Right cardiac atrium (tissue), 5 donors: Measurements from ENCODE around the gene ZNRD2. TPM values are rescaled to one million over a fixed set of nuclear protein-coding genes. Genes with fewer than 3 reads are reported as not detected.

Source experiments
- ATAC-seq, 2 donors: fragments of 200-7000 bp; cut with Tn5 transposase; one replicate each; pipeline versions ENCODE4 v1.8.0 to v1.9.1; 2020; ENCODE audit warnings: moderate library complexity in 2 of 2, mild to moderate bottlenecking in 1 of 2
- DNase-seq, 3 donors: peaks; one replicate each; pipeline ENCODE4 v3.0.0-alpha.2; 2020
- H3K27ac ChIP-seq: one replicate; pipeline ENCODE4 v1.5.1; 2013; ENCODE audit warnings: mild to moderate bottlenecking, low read length, control low read depth, moderate library complexity
- H3K27me3 ChIP-seq: one replicate; pipeline ENCODE4 v1.6.1; 2013; ENCODE audit not compliant: control insufficient read depth, insufficient read depth
- H3K4me1 ChIP-seq: one replicate; pipeline ENCODE4 v1.6.1; 2013; ENCODE audit warnings: low read length; ENCODE audit not compliant: control insufficient read depth, insufficient read depth
- H3K4me3 ChIP-seq: one replicate; pipeline ENCODE4 v1.5.1; 2013; ENCODE audit warnings: low read length, control low read depth
- H3K9me3 ChIP-seq: one replicate; pipeline ENCODE4 v1.6.1; 2013; ENCODE audit warnings: low read length; ENCODE audit not compliant: control insufficient read depth
- WGBS: extraction: QIAGEN DNeasy Blood & Tissue Kit; methylation state at CpG from one replicate; pipeline ENCODE4 v1.1.7; 2013; 5-methylcytosine and 5-hydroxymethylcytosine counted together
- intact Hi-C, 4 donors: fragments of 100-400 bp; cut with DNase I; formaldehyde crosslinking; loops; one replicate each; pipeline versions ENCODE4 v1.11.0 to v1.14.0; 2022 to 2023
- polyA plus RNA-seq: library from polyadenylated mRNA; stranded (reverse); fragments of 200-250 nt; gene quantifications from one replicate; pipeline ENCODE4 v1.2.3, GENCODE V29; 2013
- total RNA-seq, 4 donors: library from RNA; stranded (reverse); fragmentation: NEBNext Ultra II Directional; extraction: Animal tissue kit (Norgen Biotek cat#: 25700); gene quantifications; one replicate each; pipeline ENCODE4 v1.2.1, GENCODE V29; 2021
- donor health status: healthy with polysubstance abuse.
- donor health status: DM: no; HTN: yes; CAD: no.
- donor health status: DM: no; HTN: no; CAD: no.
- donor health status: DM: no; HTN: yes; CAD: no; lungs with severe emphysema.
- donor health status: DM: yes; HTN: yes; CAD: no.

The ZNRD2 gene
- total and polyA plus RNA-seq, 5 donors, result 32.6 to 56.8 (median 35.2) TPM

DNA sequence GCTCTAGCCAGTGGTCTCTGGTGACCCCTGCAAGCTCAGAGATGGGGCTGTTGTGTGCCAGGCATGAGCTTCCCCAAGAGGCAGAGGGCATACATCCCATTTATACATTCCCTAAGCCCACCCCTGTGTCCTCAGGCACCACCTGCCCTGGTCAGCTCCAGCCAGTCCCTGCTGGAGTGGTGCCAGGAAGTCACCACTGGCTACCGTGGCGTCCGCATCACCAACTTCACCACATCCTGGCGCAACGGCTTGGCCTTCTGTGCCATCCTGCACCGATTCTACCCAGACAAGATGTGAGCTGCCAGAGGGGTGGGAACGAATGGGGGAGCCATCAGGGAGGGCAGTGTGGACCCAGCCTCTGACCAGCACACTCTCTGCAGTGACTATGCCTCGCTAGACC, 13.8 kb downstream of the ZNRD2 start:
- WGBS, result 83% methylated on average over 8 of the region's 8 CpGs
- Histone ChIP-seq H3K4me3 (no peak overlapping the region), H3K9me3 (no peaks in the 10 kb centered on the region), H3K4me1 (peaks cover 2% of the 10 kb centered on the region), H3K27ac (no peak overlapping the region), H3K27me3 (no peaks in the 10 kb centered on the region)
- ATAC-seq (no peak), DNase-seq (peak in 1 of 3 donors; percentile 49)
- intact Hi-C loops, result no loop called here

DNA sequence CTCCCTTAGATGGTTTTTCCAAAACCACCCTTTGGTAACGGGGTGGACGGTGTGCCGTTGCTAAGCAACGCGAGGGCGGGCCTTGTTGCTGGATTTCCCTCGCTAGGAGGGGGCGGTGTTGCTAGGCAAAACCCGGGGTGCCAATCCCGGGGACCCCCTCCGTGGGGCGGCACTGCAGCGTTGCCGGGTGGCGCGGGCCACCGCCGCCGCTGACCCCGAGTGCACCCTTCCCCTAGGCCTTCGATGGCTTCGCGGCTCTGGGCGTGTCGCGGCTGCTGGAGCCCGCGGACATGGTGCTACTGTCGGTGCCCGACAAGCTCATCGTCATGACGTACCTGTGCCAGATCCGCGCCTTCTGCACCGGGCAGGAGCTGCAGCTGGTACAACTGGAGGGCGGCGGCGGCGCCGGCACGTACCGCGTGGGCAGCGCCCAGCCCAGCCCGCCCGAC, 14.5 kb downstream of the ZNRD2 start:
- H3K27me3 ChIP-seq, result no peaks in the 10 kb centered on the region
- H3K4me1 ChIP-seq, result peaks cover 2% of the 10 kb centered on the region
- WGBS, result 68% methylated on average over 46 of the region's 46 CpGs
- H3K27ac ChIP-seq, result no peak overlapping the region
- no peak overlapping the region for H3K4me3 ChIP-seq
- DNase-seq (peak; percentile 28 to 71 (median 51)), ATAC-seq (no peak)
- H3K9me3 ChIP-seq, result no peaks in the 10 kb centered on the region
- intact Hi-C loops, result no loop called here

DNA sequence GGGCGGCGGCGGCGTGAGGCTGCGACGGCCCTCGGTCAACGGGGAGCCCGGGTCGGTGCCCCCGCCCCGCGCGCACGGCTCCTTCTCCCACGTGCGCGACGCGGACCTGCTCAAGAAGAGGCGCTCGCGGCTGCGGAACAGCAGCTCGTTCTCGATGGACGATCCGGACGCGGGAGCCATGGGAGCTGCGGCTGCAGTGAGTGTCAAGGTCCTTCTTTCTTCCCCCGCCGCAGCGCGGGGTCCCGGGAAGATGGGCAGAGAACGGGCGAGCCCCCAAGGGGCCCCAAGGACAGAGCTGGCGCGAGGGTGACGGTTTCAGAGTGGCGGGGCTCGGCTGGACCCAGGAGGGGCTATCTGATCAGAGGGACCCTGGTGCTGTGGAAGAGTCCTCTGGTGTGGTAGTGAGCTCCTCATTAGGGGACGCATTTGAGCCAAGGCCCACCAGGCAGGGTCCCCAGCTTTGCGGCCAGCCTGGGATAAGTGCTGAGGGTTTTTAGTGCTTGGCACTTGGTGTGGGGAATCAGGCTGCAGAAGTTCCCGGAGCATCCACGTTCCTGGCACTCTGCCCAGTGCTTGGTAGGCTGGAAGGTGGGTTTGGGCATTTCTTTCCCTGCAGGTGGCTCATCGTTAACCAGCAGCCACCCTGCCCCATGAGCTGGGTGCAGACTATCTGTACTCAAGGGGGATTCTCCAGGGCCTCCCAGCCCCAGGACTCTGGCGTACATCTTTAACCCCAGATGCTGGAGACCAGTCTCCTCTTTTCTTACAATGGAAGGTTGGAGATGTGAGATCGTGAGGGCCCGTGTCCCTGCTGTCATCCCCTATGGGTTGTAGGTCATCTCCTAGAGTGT, 15.3 kb downstream of the ZNRD2 start:
- Histone ChIP-seq H3K4me3 (no peak overlapping the region), H3K9me3 (no peaks in the 10 kb centered on the region), H3K27ac (no peak overlapping the region), H3K27me3 (no peaks in the 10 kb centered on the region), H3K4me1 (peaks cover 2% of the 10 kb centered on the region)
- ATAC-seq, result no peak
- peak in 2 of 3 donors; percentile 71 to 73 for DNase-seq
- intact Hi-C loops, result no loop called here
- 73% methylated on average over 51 of the region's 51 CpGs for WGBS

DNA sequence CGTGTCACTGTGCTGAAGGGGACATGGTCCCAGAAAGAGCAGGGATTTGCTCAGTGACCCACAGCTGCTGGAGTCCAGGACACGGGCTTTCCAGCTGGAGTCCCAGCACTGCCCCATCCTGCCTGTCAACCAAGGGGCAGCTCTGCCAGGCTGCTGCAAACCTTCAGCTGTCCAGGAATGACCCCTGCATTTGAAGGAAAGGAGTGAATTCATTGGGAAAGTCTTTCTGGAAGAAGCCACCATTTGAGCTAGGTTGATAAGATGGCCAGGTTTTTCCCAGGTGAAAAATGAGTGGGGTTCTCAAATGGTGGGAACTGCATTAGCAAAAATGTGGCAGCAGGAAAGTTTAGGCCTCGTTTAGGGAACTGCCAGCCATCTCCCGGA, 16.0 kb downstream of the ZNRD2 start:
- WGBS, result 70% methylated on average over 4 of the region's 4 CpGs
- Histone ChIP-seq H3K4me3 (no peak overlapping the region), H3K27ac (peak overlapping the region; percentile 64), H3K9me3 (no peaks in the 10 kb centered on the region), H3K4me1 (peaks cover 2% of the 10 kb centered on the region), H3K27me3 (no peaks in the 10 kb centered on the region)
- intact Hi-C loops, result no loop called here
- DNase-seq (no peak), ATAC-seq (no peak)

DNA sequence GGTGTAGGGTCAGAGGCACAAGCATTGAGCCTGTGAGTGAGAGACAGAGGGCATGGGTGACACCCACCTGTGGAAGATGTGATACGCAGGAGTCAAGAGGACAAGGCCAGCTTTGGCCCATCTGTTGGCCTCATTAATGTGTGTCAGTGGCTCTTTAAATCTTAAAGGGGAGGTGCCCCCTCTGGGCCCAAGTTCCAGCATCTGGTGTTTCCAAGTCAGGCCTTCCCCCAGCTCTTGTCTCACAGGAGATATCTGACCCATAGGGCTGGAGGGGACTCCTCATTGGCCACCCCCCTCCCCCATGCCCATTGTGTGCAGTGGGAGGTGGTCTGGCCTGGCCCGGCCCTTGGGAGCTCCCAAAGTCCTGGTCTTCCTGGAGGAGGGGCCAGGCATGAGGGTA, 16.4 kb downstream of the ZNRD2 start:
- DNase-seq (peak in 2 of 3 donors; percentile 72 to 81), ATAC-seq (peak; percentile 10 to 16)
- Histone ChIP-seq H3K4me1 (peaks cover 2% of the 10 kb centered on the region), H3K9me3 (no peaks in the 10 kb centered on the region), H3K27ac (peak overlapping the region; percentile 64), H3K4me3 (no peak overlapping the region), H3K27me3 (no peaks in the 10 kb centered on the region)
- WGBS, result 49% methylated on average over 2 of the region's 2 CpGs
- intact Hi-C loops, result no loop called here

DNA sequence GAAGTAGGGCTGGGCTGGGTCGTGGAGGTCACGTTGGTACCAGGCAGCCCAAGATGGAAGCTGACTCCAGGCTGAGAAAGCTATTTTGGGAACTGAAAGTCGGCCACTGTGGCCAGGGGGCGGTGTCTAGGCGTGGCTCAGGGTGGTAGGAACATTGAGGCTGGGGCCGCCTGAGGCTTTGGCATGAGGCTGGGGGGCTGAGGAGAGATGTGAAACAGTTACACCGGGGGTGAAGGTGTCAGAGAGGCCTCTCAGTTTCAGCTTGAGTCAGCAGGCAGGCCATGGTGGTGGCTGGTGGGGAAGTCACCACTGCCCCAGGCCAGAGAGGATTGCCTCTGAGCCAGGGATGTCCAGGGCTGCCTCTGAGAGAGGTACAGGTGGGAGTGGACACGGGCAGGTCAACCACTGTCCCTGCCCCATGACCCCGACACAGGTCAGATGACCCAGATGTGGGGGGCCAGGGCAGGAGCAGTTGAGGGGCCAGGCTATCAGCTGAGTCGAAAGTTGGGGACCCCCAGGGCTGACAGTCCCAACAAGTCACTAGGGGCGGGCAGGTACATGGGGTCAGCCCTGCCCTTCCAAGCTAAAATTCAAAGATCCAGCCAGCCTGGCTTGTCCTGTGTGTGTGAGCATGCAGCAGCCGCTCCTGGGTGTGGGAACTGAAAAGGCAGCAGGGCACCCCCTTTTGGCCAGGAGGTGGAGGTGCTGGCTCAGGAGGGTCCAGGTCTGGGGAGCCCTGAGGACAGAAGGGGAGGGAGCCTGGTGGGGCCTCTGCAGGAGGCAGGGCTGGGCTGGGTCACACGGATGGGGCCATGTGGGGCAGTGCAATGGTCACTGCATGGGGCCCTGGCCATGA, 18.1 kb downstream of the ZNRD2 start:
- H3K4me3 ChIP-seq, result no peak overlapping the region
- DNase-seq, result peak in 2 of 3 donors; percentile 82 to 85

DNA sequence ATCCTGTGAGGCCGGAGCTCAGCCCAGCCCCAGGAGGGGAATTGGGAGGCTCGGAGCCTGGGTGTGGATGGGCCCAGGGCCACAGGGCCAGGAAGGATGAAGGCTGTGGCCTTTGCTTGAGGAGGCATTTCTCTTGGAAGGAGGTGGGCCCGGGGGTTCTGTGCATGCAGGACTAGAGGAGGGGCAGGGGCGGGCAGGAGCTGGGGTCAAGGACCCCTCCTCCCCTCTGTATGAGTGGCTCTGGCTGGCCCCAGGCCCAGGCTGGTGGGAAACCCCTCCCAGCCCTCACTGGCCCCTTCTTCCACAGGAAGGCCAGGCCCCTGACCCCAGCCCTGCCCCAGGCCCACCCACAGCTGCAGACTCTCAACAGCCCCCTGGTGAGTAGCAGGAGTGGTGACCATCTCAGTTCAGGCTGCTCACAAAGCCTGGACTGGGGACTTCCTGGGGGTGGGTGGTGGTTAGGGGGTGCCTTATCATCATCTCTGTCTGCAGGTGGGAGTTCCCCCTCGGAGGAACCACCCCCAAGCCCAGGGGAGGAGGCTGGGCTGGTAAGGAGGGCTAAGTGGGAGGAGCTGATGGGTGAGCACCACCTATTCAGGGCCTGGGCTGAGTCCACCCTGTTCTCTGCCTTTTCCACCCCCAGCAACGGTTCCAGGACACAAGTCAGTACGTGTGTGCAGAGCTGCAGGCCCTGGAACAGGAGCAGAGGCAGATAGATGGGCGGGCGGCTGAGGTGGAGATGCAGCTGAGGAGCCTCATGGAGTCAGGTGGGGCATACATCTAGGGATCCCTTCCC, 19.4 kb downstream of the ZNRD2 start:
- Histone ChIP-seq H3K4me1 (peaks cover 2% of the 10 kb centered on the region), H3K27ac (no peak overlapping the region), H3K27me3 (no peaks in the 10 kb centered on the region), H3K4me3 (no peak overlapping the region), H3K9me3 (no peaks in the 10 kb centered on the region)
- peak in 1 of 3 donors; percentile 66 for DNase-seq
- 64% methylated on average over 9 of the region's 9 CpGs for WGBS
- peak in 1 of 2 donors; percentile 7 for ATAC-seq
- intact Hi-C loops, result loop anchor here in 1 of 4 donors (5.0 kb wide), 1 partner anchor 47 kb away; no protein-coding TSS in a partner anchor

More for the DNA sequence above, 18.1 kb downstream of the ZNRD2 start:
- Histone ChIP-seq H3K27me3 (no peaks in the 10 kb centered on the region), H3K9me3 (no peaks in the 10 kb centered on the region), H3K4me1 (peaks cover 2% of the 10 kb centered on the region), H3K27ac (peak overlapping the region; percentile 39)
- ATAC-seq, result peak; percentile 31 to 42
- intact Hi-C loops, result no loop called here
- WGBS, result 49% methylated on average over 13 of the region's 13 CpGs

DNA sequence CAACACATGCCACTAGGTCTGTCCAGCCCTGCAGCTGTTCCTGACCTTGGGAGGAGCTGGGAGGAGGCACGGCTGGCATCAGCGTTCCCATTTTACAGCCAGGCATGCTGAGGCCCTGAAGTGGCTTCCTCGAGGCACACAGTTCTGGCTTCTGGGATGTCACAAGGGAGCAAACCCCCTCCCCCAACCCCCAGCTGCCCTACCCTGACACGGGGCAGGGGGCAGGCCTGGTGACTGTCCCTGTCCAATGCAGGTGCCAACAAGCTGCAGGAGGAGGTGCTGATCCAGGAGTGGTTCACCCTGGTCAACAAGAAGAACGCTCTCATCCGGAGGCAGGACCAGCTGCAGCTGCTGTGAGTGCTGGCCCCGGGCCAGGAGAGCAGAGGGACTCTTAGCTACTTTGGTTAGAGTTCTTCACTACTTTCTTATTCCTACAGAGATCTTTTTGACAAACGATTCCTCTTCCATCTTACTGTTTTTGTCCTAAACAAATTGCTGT, 20.0 kb downstream of the ZNRD2 start:
- intact Hi-C loops, result loop anchor here in 1 of 4 donors (5.0 kb wide), 1 partner anchor 48 kb away; no protein-coding TSS in a partner anchor
- Histone ChIP-seq H3K27ac (no peak overlapping the region), H3K4me3 (no peak overlapping the region), H3K4me1 (peaks cover 2% of the 10 kb centered on the region), H3K9me3 (no peaks in the 10 kb centered on the region), H3K27me3 (no peaks in the 10 kb centered on the region)
- 53% methylated on average over 8 of the region's 8 CpGs for WGBS
- peak in 2 of 3 donors; percentile 77 to 80 for DNase-seq
- no peak for ATAC-seq

DNA sequence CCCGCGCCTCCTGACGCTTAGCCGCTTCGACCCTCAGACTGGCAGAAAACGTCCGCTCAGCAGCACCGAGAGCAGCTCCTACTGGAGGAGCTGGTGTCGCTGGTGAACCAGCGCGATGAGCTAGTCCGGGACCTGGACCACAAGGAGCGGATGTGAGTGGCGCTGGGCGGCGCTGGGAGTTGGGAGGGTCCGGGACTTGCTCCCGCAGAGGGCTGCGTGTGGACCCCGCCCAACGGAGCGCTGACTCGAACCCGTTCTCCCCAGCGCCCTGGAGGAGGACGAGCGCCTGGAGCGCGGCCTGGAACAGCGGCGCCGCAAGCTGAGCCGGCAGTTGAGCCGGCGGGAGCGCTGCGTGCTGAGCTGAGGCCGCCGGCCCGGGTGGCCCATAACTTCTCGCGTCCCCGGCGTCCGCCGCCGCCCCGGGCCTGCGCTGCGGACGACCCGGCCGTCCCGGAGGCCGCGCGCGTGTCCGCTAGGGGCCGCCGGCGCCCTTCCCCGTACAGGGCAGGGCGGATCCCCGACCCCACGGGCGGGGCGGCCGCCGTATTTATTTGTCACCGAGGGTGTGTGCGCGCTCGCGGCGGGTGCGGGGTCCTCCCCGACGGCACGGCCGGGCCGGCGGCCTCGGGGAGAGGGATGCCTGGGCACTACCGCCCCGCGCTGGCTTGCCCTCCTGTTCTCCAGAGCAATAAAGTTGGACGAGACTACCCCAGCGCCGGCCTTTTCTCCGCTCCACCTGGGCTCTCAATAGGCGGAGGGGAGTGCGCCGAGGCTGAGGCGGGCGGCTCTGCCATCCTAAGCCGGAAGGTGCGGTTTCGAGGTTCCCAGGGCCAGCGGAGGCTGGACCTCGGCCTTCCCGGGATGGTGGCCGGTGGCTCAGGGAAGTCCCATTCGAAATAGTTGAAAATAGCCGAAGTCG, 21.9 kb downstream of the ZNRD2 start:
- H3K9me3 ChIP-seq, result no peaks in the 10 kb centered on the region
- H3K4me1 ChIP-seq, result peaks cover 2% of the 10 kb centered on the region
- intact Hi-C loops, result loop anchor here in 1 of 4 donors (5.0 kb wide), 1 partner anchor 50 kb away; no protein-coding TSS in a partner anchor
- WGBS, result 45% methylated on average over 106 of the region's 106 CpGs
- H3K4me3 ChIP-seq, result peak overlapping the region; percentile 5
- ATAC-seq (peak; percentile 17 to 56), DNase-seq (peak; percentile 81 to 85 (median 82))
- no peaks in the 10 kb centered on the region for H3K27me3 ChIP-seq
- H3K27ac ChIP-seq, result peak overlapping the region; percentile 40
